ENCODE data around the gene GPAT3.
A peak's percentile ranks its signal among the peaks of the same experiment; 100 is the strongest.
"Not testable (repeated sequence)": the region's sequence is repeated elsewhere in the genome, so short reads cannot be mapped to it uniquely, and the experiment has no call there.

GPAT3 gene

DNA sequence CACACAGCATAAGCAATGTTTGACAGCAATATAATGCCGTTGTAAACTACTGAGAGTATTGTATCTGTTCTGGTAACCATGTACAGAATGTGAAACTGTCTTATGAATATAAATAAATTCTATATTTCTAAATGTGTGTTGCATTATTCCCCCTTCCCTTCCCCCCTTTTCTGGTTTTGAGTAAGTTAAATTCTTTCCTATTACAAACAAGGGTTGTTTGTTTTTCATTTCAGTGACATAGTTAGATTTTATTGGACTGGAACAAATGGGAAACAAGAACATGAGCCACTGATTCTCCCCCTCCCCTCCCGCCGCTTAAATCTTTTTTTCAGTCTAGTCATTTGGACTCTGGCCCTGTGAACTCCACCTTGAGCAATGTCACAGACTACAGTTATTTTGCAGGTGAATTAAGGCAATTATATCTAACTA, 69.8 kb downstream of the GPAT3 start:
- DNase-seq: no peak

DNA sequence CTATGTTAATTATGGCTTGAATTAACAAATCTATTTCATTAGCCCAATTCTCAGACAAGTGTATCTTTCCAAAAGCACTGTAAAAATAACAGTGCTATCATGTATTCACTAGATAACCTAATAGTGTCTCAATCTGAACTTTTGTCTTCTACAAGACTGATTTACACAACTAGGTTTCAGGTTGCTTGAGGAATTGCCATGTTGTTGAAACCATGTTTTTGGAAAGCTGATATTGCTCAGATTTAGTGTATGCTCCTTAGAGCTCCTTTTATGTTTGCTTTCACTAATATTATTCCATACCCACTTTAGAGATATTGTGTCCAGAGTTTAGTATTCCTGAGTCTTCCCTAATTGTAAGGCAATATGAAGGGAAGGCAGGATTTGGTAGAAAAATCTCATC, 70.6 kb downstream of the GPAT3 start:
- DNase-seq: no peak

DNA sequence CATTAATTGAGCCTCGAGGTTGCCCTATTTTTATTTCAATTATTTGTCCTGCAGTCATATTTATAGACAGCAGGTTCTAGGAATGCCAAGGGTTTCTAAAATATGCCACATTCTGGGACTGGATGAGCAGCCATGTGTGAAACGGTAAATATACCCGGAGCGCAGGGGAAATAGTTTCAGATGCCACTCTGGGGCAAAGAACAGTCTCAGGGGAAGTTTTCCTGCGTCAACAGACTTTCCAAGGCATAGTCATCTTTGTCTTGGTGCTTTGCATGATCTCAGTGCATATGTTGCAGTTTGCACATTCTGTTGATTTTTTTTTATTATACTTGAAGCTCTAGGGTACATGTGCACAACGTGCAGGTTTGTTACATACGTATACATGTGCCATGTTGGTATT, 71.0 kb downstream of the GPAT3 start:
- DNase-seq: no peak

DNA sequence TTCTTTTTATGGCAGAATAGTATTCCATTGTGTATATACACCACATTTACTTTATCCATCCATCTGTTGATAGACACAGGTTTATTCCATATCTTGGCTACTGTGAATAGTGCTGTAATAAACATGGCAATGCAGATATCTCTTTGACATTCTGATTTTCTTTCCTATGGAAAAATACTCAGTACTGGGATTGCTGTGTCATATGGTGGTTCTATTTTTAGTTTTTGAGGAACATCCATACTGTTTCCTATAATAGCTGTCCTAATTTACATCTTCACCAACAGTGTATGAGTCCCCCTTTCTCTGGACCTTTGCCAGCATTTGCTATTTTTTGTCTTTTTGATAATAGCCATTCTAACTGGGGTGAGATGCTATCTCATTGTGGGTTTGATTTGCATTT, 73.5 kb downstream of the GPAT3 start:
- DNase-seq: no peak

DNA sequence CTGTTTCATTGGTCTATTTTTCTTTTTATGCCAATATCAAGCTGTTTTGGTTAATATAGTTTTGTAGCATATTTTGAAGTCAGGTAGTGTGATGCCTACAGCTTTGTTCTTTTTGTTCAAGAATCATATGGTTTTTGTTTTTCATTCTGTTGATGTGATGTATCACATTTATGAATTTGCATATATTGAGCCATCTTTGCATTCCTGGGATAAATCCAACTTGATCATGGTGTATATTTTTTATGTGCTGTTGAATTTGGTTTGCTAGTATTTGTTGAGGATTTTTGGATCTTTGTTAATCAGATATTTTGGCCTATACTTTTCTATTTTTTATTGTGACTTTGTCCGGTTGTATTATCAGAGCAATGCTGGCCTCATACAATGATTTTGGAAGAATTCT, 74.8 kb downstream of the GPAT3 start:
- no peak for DNase-seq

- no peak for DNase-seq
Observed at GRCh38 chr4:83613023-83613422, 77.1 kb downstream of the GPAT3 start.

DNA sequence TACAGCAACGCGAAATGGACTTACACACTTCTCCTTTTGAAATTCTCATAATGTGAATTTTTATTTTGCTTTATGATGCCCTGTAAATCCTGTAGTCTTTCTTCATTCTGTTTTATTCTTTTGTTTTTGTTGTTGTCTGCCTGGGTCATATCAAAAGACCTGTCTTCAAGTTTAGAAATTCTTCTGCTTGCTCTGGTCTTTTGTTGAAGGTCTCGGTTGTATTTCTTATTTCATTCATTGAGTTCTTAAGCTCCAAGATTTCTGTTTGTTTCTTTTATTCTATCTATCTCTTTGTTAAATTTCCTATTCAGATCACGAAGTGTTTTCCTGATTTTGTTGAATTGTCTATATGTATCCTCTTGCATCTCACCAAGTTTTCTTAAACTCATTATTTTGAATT, 78.1 kb downstream of the GPAT3 start:
- DNase-seq: no peak

GRCh38 chr4:83616252-83616651, 80.3 kb downstream of the GPAT3 start:
- DNase-seq: no peak

GRCh38 chr4:83617371-83618035, 81.6 kb downstream of the GPAT3 start:
- DNase-seq: no peak

DNA sequence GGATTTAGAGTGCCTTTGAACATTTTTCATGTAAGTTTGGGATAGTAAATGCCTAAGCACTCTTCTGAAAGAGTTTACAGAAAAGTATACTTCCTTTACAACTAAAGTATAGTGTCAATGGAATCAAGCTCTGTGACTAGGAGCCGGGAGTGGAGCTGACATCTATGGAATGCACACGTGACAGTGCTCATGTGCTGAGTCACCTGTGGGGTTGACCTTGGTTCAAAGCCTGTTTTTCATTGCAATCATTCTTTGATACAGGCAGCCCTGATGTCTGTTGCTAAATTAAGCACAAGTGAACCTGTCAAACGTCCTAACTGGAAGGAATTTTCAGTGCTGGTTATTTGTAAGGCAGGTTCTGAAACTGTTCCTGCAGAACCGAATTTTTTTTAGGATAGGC, 82.5 kb downstream of the GPAT3 start:
- no peak for DNase-seq

DNA sequence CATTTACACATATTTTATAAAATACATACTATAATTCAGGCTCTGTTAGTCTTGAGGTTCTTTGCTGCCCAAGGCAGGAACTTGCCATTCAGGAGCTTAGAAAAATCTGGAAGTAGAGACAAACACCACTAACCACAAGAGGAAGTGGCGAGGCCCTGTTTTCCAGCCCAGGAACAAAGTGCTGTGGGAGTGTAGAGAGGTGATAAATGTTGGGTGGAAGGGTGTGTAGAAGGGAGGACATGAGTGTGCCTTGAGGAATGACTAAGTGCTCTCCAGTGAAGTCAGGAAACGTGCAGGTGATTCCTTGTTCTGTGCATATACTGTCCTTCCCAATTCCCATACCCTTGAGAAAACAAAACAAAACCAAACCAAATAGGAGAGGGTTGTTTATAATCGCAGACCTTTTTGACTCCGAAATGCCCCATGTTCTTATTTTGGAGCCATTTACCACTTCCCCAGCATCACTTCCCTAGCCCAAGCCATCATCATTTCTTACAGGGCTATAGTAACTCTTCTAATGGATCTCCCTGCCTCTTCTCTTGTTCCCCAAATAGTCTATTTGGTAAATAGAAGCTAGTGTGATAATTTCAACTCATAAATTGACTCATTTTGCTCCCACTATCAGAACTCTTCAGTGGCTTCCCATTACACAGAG, 83.2 kb downstream of the GPAT3 start:
- DNase-seq: no peak

DNA sequence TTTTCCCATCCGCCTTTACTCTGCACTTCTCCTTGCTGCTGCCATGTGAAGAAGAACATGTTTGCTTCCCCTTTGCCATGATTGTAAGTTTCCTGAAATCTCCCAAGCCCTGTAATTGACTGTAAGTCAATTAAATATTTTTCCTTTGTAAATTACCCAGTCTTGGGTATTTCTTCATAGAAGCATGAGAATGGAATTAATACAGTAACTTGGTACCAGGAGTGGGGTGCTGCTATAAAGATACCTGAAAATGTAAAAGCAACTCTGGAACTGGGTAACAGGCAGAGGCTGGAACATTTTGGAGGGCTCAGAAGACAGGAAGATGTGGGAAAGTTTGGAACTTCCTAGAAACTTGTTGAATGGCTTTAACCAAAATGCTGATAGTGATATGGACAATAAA, 86.2 kb downstream of the GPAT3 start:
- not testable (repeated sequence) for DNase-seq

- no peak for DNase-seq
Observed at GRCh38 chr4:83625821-83626220, 89.9 kb downstream of the GPAT3 start.

DNA sequence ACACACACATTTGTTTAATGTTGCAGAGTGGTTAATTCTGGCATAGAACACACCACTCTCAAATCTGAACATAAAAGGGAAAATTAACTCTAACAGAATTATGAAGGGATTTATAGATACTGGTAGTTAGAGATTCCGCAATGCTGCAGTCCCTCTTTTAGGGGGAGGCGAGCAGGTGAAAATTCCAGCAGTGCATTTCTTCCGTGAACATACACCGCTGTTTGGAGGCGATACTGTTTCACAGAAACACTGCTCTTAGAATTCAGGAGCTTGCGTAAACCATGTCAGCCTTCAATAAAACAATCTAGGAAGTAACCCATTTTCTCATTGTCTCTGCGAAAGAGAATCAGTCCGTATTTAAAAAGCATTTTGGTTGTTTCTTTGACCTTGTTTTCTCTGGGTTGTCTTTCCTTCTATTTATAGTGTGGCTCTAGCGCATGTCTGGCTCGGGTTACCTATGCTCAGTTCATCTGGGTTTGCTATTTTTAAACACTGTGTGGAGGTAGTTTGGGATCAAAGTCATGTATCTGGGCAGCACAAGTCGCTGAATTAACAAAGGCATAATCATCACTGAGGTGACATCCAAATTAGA, 90.4 kb downstream of the GPAT3 start:
- no peak for DNase-seq

GRCh38 chr4:83629945-83630721, 94.2 kb downstream of the GPAT3 start:
- DNase-seq: no peak

GRCh38 chr4:83631066-83631465, 95.2 kb downstream of the GPAT3 start:
- DNase-seq: no peak

DNA sequence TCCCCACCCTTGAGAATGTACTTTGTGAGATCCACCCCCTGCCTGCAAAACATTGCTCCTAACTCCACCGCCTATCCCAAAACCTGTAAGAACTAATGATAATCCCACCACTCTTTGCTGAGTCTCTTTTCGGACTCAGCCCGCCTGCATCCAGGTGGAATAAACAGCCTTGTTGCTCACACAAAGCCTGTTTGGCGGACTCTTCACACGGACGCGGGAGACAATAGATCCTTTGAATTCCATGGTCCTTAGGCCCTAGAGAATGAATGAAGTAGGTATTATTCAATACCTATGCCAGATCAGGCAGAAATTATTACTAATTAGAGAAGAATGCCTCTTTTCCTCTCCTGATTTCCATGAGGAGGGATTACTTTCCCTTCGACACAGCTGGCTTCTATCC, 101.0 kb downstream of the GPAT3 start:
- no peak for DNase-seq

- peak; percentile 9 for DNase-seq
Observed at GRCh38 chr4:83639849-83640493, 104.1 kb downstream of the GPAT3 start.

DNA sequence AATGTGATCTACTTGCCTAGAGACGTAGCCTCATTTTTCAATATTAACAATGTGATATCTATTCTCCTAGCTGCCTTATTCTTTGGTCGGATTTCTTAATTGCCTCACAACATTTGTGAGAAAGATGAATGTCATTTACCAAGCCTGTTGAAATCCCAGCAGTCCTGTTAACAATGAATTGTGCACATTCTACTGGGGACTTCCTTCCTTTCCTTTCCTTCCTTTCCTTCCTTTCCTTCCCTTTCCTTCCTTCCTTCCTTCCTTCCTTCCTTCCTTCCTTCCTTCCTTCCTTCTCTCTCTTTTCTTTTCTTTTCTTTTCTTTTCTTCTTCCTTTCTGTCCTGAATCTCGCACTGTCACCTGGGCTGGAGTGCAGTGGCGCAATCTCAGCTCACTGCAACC, 107.1 kb downstream of the GPAT3 start:
- DNase-seq: no peak

DNA sequence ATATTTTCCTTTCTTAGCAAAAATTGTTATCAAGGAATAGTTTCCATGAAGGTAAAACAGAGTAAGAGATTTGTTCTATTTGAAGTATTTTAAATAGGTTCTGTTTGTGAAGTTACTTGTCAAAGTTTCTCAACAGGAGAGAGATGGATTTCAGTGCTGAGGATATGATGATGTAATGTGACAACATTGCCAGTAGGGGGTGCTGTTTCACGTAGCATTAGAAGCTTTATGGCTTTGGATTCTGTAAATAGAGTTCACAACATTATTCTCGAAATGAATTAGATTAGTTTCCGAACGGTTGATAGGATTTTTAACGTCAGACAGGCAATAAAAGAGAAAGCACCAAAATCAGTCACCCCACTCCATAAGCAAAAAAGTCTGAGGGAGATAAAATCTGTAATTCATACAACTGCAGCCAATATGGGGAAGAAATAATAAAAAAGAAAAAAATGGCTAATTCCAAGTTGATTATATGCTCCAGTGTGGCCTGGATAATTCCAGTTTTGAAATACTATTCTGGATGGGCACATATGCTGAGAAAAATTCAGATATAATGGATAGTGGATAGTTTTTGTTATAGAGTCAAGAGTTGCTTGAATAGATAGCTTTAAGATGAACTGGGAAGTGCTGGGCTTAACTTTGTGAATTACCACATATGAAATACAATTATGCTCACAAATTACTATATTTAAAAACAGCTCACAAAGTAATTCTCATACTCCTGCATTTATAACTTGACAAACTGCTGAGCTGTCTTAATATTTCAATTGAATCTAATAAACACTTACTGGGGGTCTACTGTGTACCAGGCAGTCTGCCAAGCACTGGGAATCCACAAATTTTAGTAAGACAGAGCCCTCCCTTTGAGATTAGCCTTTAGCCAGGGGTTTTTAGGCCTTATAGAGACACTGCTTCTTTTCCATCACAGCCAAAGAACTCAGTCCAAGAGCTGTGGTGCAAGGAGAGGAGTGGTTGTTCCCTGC, 109.1 kb downstream of the GPAT3 start:
- no peak for DNase-seq

- DNase-seq: no peak
Observed at GRCh38 chr4:83646538-83647239, 110.8 kb downstream of the GPAT3 start.

Data from DMS79 (cell line).